ENCODE results near the gene CHD2. TPM values are rescaled to one million over a fixed set of nuclear protein-coding genes. Genes with fewer than 3 reads are reported as not detected.

The CHD2 gene
- total RNA-seq, 1 experiment from 2014 or later, result 63.3 TPM

GRCh38 chr15:92880796-92881195, 19.3 kb upstream of the CHD2 start:
- no peak for TF ChIP-seq CTCF (conservative IDR thresholded peaks at IDR 0.05)
- Histone ChIP-seq H4K8ac (replicated peaks; ENCODE audit: insufficient read length, low read depth, low read length) (no peak overlapping the region), H2BK12ac (ENCODE audit: insufficient read length, low read depth, low read length) (no peak overlapping the region), H3K4ac (ENCODE audit: low read depth, low read length) (no peak overlapping the region), H3K23ac (ENCODE audit: insufficient read length, low read depth, low read length) (no peak overlapping the region), H3K27me3 (ENCODE audit: insufficient read depth, low read length) (no peaks in the 10 kb centered on the region), H4K91ac (ENCODE audit: insufficient read length, low read depth, low read length) (no peak overlapping the region), H3K9me3 (ENCODE audit: control insufficient read depth, low read depth, low read length) (no peaks in the 10 kb centered on the region), H3K27ac (ENCODE audit: insufficient read length, low read depth, low read length) (no peak overlapping the region), H3K79me1 (ENCODE audit: insufficient read depth, low read depth, low read length, poor library complexity, severe bottlenecking) (no peaks in the 10 kb centered on the region), H3K9ac (ENCODE audit: extremely low read depth, insufficient read length, low read length) (no peak overlapping the region), H2BK15ac (ENCODE audit: low read depth, low read length) (no peak overlapping the region), H2BK20ac (ENCODE audit: low read depth, low read length, poor library complexity, severe bottlenecking) (no peak overlapping the region), H3K18ac (ENCODE audit: insufficient read length, low read depth, low read length) (no peak overlapping the region), H4K5ac (ENCODE audit: insufficient read length, low read depth, low read length) (no peak overlapping the region), H3K23me2 (ENCODE audit: insufficient read length, low read depth, low read length, poor library complexity, severe bottlenecking) (peaks cover 4% of the 10 kb centered on the region), H3K4me2 (ENCODE audit: insufficient read depth, insufficient read length, low read length) (no peak overlapping the region), H3K4me1 (ENCODE audit: insufficient read depth, low read length) (peaks cover 6% of the 10 kb centered on the region; the same call in 1 of the 2 replicates), H2BK120ac (ENCODE audit: low read depth, low read length, poor library complexity, severe bottlenecking) (no peak overlapping the region), H3K79me2 (ENCODE audit: insufficient read depth, low read length) (peaks cover 17% of the 10 kb centered on the region; the same call in 1 of the 2 replicates), H3K56ac (ENCODE audit: insufficient read length, low read depth, low read length) (no peak overlapping the region), H3K14ac (ENCODE audit: insufficient read depth, low read length) (no peak overlapping the region), H4K20me1 (ENCODE audit: control insufficient read depth, insufficient read depth, insufficient read length) (no peaks in the 10 kb centered on the region), H3T11ph (ENCODE audit: low read length) (no peak overlapping the region), H2BK5ac (ENCODE audit: insufficient read length, low read length) (no peak overlapping the region), H2AFZ (ENCODE audit: low read length) (no peak overlapping the region), H2AK5ac (ENCODE audit: insufficient read length, low read length) (no peak overlapping the region)
- Mint-ChIP-seq H3K36me3 (ENCODE audit: insufficient read depth in 1 of 3, low read depth in 3 of 3) (peaks cover 24 to 25% (median 25%) of the 10 kb centered on the region in 3 experiments), H3K4me1 (peaks cover 41 to 45% of the 10 kb centered on the region in 2 experiments), H3K4me3 (peak overlapping the region in 1 of 2 experiments; percentile 30; a peak in 2 of 5 replicates), H3K9me3 (peaks cover 4% of the 10 kb centered on the region in 2 experiments; a peak in 3 of 5 replicates), H3K27me3 (ENCODE audit: low read depth) (no peaks in the 10 kb centered on the region), H3K27ac (peak overlapping the region; percentile 97 to 100 (median 99))
- no peak for DNase-seq
- WGBS (ENCODE audit: extremely low coverage, insufficient read length, low lambda C conversion rate), result no CpG with 5 or more reads among the region's 2 CpGs

Measured in H9 (cell line).